ENCODE results near the gene NEURL1B.

The NEURL1B gene

DNA sequence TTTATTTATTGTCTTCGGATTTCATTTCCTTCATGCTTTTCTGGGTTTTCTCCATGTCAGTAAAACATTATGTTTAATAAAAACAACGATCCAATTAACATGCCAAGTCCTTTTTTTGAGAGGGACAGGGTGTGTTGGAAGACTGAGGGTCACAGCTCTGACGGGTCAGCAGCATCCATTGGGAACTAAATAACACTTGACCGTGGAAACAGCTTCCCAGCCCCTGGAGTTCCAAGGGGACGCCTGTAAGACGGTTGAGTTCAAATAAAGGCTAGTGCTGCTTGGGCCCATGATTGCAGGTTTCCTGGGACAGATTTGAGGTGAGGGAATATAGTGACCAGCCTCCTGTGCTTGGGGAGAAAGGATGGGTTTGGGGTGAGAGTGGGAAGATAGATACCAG is 30.4 kb upstream of the NEURL1B start:
- no peak for DNase-seq

DNA sequence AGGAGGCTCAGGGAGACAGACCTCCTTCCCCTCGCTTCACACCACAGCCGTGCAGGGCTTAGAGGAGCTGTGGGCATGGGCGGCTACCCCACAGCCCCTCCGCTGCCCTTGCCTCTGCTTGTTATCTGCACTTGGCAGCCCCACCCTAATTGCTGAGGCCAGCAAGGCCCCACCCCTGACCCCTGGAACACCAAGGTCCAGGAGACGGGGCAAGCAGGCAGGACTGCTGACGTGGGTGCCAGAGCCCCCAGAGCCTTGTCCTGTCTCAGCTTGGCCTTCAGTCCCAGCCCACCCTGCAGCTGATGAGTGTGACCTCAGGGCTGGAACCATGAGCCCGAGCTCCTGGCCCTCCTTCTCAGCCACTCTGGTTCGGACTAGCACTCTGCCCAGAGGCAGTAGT is 29.1 kb upstream of the NEURL1B start:
- no peak for DNase-seq

DNA sequence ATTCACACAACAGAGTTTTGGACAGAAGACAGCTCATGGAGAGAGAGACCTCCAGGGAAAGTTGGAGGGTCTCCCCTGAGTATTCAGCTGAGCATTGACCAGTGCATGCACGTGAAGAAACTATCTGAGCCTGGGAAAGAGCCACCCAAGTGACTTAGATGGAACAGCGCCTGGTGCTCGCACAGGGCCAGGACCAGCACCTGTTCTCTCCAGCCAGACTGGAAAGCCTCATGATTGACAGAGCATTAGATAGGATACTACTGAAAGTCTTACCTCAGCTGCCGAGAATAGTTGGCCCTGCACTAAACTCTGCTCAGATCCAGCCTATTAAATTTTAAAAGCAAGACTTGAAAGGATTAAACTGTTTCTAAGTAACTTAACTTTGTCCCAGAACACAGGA is 28.3 kb upstream of the NEURL1B start:
- no peak for DNase-seq

DNA sequence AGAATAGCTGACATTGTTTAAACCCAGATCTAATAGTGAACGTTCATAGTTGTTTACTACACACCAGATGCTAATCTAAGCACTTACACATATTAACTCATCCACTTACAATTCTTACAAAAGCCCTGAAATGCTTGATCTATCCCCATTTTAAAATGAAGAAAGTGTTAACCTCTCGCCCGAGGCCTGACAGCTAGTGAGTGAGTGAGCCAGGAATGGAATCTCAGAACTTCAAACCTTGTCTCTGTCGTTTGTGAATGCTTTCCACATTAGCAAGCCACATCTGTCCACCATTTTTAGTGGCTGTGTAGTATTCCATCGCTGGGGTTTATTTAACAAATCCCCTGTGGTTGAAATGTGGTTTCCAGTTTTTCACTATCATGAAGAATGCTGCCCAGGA is 24.9 kb upstream of the NEURL1B start:
- DNase-seq, result no peak

DNA sequence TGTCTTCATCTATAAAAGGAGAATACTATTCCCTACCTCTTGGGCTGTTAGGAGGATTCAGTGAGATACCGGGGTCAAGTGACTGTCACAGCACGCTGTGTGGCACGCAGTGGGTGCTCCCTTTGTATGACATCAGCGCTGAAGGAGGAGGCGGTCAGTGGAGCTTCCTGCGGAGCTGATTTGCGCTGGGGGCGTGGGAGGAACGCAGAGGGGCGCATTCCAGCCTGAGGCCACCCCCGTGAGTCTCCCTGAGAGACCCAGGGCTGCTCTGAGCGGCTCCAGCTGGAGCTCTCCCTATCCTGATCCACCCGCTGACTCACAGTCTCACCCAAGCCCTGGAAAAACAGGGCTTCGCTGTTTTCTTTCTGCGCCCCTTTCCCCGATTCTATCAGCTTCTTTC is 24.3 kb upstream of the NEURL1B start:
- DNase-seq, result no peak

DNA sequence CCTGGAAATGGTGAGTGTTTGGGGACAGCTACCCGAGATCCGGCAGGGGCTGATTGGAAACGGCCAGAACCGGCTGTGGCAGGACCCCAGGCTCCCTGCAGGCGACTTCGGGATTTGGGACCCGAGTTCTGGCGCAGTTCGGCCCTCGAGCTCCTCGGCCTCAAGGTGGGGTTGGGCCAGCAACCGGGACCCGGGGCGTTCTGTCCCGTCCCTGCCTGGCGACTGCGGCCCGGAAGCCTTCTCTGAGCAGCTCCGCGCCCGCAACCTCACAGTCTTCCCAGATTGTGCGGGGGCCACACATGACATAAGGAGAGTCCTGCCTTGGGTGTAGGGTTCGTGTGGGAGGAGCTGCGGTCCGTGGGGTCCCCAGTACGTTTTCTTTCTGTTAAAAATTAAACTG is 23.2 kb upstream of the NEURL1B start:
- DNase-seq, result no peak

DNA sequence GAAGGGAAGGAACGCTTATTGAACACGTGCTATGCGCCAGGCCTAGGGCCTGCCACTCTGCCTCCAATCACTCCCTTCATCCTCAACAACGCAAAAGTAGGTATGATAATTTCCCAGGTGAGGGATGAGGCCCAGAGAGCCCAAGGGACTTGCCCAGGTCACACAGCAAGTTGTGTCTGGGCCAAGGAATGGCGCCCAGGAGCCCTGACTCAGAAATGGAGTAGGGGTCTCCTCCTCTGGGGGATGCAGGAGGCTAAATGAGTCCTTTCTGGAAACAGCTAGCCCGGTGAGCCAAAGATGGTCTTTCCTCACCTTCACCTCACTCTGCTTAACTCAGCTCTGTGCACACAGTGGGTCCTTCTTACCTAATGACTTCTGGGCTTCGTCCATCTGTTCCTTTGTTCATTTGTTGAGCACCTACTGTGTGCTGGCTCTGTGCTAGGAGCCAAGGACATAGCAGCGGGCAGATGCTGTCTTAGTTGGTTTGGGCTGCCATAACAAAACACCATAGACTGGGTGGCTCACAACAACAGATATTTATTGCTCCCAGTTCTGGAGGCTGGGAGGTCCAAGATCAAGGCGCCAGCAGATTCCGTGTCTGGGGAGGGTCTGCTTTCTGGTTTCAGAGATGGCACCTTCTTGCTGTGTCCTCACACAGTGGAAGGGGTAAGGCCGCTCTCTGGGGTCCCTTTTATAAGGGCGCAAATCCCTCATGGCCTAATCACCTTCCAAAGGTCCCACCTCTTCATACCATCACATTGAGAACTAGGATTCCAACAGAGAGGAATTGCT is 22.3 kb upstream of the NEURL1B start:
- DNase-seq, result no peak

DNA sequence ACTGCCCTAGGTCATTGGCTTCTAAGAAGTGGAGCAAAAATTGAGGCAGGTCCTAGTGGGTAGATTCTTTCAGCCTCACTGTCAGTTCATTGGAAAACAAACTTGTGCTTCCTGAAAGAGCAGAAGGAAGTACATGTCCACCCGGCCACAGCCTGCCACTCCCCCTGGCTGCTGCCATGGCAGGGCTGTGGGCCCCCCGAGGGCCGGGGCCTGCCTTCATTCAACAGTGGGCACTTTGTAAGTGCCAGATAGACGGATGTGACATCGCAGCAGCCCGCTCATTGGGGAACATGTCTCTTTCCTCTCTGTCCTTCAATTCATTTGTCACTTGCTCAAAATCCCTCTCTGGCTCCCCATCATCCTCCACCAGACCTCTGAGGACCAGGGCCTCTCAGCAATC is 20.6 kb upstream of the NEURL1B start:
- no peak for DNase-seq

DNA sequence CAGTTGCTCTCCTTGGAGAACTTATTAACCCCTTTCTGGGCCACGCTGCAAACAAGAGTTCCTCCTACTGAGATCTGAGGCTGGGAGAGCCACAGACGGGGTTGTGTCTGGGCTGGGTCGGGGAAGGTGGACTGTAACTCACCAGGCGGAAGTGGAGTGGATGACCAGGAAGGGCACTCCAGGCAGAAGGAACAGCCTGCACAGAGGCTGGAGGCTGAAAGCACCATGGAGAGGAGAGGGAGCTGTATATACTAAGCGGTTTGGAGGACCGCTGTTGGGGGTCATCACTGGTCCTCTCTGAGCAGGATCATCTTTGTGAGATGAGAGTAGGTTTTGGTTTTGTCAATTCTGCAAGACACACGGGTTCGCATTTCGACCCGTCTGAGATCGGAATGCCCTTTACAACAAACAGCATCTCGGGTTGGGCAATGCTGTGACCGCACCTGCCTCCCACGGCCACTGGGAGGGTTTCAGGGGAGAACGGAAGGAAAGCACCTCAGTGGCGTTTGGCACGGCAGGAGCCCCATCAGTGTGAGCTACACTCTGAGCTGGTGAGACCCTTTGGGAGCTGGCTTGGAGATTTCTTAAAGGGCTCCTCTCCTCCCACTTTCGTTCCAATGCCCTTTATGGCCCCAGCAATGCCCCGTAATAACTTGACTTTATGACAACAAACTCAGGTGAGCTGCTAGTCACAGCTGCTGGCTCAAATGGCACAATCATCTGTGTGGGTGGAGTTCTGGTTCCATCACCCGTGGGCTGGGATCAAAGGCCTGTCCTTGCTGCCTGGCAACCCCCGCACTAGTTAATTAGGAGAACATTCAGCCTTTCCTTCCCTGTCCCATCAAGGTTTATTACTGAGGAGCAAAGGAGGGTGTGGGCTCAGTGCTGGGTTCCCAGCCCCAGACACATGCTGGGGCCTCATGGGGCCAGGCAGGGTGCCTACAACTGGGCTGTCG is 18.7 kb upstream of the NEURL1B start:
- DNase-seq, result no peak

DNA sequence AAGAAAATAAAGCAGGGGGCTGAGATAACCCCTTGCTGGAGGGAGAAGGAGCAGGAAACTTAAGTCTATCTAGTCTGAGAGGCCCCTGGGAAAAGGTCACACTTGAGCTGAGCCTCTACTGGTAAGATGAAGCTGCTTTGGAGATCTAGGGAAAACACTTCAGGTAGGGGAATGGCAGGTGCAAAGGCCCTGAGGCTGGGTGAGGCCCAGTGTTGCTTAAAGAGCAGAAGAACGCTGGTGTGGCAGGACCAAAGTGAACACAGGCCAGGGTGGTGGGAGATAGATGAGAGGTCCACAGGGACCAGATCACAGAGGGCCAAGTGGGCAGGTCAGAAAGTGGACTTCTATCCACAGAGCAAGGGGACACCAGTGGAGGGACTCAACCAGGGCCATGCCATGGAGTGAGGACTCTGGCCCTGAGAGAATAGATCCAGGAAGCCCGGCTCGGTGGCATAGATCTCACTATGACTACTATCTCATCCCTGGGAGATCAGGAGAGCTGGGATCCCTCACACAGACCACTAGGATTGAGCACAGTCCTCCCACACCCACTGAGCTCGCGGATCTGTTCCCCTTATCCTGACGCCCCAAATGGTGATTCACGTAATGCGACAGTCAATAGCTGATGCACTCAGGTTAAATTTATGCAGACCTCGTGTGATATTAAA is 17.6 kb upstream of the NEURL1B start:
- DNase-seq, result no peak

DNA sequence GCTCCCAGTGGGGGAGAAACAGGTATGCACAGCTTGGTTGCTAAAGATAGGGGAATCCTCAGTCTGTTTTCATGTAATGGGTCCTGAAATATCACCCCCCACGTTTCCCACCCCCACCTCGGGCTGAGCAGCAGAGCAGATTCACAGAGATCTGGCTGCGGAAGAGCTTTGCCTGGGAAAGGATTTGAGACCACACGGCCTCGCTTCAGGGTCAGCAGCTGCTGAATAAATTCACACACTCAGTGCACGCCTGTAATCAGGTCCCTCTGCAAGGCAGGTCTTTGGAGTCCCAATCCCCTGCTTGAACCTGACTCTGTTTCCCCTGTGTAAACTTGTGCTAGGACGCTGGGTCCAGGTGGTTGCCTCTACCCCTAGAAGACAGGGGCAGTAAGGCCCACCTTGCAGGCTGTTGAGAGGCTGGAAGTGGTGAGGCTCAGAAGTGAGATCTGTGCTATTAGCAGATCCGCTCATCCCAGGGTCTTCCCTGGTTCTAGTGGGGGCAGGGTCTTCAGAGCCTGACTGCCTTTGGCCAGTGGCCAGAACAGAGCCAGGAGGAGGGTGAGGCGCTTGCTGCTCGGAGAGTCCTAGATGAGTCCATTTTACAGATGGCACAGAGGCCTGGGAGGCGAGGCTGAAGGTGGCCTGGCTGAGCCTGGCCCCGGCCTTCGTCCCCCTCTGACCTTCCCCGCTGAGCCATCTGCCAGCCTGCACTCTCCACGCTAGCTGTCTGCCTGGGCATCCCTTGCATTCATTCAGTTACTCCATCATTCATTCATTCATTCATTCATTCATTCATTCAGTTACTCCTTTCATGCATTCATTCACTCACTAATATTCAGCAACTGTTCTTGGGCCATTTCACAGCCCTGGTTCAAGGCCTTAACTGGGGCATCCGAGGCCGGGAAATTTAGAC is 16.7 kb upstream of the NEURL1B start:
- DNase-seq, result no peak

DNA sequence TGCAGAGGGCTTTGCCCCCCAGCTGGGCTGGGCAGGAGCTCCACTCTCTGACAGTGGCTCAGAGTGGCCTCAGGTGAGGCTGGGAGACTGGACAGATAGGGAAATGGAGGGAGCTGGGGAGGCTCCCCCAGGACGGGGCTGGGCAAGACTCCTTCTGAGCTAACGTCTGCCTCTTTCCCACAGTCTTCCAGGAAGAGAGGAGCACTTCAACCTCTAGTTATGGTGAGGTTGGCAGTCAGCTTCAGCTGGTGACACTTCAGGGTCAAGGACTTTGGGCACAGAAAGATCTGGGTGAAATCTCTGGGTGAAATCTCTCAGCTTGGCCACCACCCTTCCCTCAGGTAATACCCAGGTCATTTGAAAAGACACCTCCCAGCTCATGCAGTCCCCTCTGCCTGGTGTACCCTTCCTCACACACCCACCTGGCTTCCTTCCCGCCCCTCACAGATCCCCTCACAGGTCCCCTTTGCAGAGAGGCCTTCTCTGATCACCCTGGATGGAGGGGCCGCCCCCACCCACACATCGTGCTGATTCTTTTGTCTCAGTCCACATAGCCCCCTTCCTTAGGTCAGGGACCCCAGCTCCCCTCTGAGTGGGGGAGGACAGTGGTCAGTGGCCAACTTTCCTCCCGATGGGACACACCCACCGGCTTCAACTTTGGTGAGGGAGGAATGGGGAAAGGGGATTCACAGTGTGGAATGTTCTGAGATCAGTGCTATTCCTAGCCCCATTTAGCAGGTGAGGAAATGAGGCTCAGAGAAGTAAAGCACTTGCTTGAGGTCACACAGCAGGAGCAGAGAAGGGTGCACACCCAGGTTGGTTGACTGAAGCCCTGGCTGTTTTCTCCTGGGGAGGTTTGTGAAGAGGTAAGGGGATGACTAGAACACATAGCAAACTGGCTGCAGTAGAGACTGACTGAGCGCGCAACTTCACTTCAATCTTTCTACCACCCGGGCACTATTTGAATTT is 15.8 kb upstream of the NEURL1B start:
- no peak for DNase-seq

DNA sequence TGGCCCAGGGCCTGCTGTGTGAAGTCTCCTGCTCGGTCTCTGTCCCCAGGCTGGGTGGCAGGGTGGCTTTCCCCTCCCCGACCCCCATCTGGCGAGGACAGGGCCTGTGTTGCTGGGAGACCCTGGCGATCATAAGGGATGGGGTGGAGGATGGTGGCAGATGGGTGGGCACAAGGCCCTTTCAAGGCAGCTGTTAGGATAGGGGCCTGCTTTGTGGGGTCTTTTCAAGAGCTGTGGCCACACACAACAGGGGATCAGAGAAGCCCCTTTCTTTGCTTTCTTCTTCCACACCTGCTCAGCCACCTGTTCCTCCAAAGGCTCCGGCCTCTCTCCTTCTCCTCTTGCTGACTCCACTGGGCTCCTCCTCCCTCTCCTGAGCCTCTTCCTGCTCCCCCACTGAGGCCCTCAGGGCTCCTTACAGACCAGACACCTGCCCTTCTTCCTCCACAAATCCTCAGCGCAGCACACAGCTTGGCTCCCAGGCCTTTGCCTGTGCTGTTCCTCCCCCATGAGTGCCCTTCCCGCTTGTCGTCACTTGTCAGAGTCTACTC is 15.0 kb upstream of the NEURL1B start:
- DNase-seq, result no peak

DNA sequence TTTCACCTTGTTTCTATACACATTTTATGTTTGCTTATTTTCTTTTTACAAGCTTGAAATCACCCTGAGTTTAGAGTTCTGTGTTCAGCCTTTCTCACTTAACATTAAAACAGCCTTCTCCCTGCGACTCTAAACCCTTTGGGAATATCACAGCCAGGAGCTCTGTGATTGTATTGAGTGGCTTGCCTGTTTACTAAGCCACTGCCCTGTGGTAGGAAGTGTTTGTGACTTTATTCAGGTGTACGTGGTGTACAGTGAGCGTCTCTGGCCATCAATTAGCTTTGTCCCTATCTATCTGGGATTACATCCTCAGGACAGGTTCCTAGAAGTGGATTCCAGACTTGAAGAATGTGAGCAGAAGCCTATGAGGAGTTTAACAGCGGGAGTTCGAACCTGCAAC is 11.0 kb upstream of the NEURL1B start:
- no peak for DNase-seq

DNA sequence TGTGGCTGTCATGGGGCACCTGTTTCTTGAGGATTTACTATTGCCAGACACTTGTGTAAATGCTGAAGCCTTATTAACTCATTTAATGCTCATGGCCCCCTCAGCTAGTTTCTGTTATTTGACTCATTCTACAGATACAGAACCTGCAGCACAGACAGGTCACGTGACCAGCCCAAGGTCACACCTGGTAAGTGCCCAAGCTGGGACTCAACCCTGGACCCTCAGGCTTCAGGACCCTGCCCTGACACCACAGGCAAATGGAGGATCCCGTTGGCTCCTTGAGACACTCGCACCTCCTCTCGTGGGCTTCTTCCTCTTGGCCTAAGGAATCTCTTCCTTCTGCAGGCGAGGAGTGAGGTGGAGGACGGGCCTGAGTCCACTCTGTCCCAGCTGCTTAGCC is 10.6 kb upstream of the NEURL1B start:
- no peak for DNase-seq

DNA sequence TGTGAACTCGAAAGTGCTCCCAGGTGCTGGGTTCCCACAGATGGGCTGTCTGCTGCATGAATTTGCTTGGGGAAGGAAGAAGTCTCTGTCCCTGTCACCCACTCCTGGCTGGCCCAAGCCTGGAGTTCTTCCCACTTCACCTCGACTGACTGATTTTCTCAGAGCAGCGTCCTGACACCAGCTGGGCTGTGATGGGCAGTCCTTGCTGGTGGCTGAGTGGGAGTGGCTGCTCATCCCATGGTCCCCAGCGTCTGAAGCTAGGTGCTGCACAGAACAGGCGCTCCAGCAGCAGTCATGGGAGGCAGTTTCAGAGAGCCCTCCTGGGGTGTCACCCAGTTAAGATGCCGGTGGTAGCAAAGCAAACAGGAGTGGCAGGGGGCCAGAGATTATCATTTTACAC is 10.1 kb upstream of the NEURL1B start:
- DNase-seq, result no peak

DNA sequence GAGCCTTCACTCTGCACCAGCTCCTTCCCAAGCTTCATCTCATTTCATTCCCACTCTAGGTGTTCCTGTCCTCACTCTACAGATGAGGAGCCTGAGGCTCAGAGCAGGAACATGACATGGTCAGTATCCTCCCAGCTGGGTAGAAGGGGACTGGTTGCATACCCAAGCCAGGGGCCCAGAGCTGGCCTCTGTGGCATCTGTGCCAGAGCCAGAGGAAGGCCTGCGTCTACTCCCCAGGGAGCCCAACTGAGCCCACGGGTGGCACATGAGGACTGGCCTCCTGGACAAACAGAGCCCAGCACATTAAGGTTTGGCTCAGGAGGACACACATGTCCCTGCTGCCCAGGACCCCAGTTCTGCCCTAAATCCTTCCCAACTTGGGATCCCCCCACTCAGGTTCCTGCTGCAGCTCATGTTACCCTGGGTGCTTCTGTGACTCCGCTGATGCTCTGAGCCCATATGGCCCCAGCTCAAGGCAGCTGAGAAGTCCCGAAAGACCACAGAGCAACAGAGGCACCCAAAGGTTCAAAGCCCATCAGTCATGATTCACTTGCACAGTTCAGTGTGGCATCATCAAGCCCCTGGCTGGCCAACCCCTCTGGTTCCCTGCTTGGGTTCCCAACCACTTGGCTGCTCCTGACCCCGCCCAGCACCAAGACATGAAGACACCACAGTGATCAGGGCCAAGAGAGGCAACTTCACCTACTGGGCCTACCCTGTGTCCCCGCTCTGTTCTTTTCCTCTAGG is 8.5 kb upstream of the NEURL1B start:
- no peak for DNase-seq

DNA sequence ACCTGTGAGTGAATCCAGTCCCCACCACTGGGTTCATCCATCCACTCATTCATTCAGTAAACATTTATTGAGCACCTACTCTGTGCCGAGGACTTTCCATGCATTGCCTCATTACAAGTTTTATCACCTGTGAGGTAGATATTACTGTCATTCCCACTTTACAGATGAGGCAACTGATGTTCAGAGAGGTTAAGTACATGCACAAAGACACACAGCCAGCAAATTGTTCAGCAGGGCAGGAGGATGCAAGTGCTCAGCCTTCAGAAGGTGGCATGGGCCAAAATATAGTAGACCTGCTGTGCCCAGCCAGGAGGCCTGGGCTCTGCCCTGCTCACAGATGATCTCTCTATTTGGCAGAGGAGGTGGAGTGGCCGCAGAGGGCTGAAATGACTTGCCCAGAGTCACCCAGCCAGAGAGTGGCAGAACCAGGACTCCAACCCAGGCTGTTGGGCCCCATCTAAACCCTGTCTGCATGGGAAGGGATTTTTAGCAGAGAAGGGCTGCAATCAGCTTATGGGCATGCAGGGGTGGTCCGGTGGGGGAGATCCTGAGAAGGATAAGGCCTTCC is 7.6 kb upstream of the NEURL1B start:
- DNase-seq, result no peak

DNA sequence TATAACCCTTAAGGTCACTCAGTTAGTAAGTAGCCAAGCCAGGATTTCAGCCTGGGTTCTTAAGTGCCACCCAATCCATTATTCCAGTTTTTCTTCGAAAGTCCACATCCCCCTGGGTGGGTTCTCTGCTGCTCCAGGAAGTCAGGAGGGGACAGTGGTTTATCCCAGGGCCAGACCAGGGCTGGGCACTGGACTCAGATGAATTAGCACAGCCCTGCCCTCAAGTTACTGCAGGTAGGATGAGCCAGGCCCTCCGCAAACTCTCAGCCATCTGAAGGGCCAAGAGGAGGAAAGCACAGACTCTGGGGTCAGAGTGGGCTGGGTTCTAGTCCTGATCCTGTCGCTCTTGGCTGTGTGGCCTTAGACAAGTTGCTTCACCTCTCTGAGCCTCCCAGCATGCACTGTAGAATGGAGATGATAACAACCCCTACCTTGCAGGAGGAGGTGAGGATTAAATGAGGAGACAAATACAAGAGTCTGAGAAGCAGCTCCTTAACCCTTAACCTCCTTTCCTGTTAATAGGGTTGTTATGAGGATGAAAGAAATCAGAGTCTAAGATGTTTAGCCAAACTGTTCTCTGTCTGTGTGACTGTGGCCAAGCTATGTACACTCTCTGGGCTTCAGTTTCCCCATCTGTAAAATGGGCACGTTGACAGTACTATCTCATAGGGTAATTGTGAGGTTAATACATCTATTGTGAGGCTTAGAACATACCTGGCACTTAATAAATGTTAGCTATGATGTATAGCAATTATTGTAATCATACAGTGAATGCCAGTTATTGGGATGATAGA is 6.8 kb upstream of the NEURL1B start:
- DNase-seq, result no peak
